Mesenchymal stem cell (in vitro differentiated cells and primary cell): ENCODE data around the gene AGAP3.

ENCODE experiments used
- DNase-seq: peaks from one replicate; pipeline ENCODE4 v3.0.0-alpha.2; 2013
- H2AFZ ChIP-seq: one replicate; pipeline ENCODE4 v1.6.1; 2013; ENCODE audit warnings: low read depth, mild to moderate bottlenecking, control low read depth, inconsistent platforms, low read length, moderate library complexity
- H2AK5ac ChIP-seq: 2 replicates; pipeline ENCODE4 v1.6.1; 2013; ENCODE audit warnings: low read length, moderate library complexity, mild to moderate bottlenecking, inconsistent platforms; ENCODE audit not compliant: severe bottlenecking
- H2BK120ac ChIP-seq: one replicate; pipeline ENCODE4 v1.6.1; 2013; ENCODE audit warnings: low read depth, mild to moderate bottlenecking, inconsistent platforms, low read length, moderate library complexity
- H2BK12ac ChIP-seq, 2 experiments: one replicate each; pipeline ENCODE4 v1.6.1; 2013; ENCODE audit warnings: inconsistent platforms in 2 of 2, low read length in 2 of 2, mild to moderate bottlenecking in 2 of 2, moderate library complexity in 2 of 2, control low read depth in 1 of 2
- H2BK15ac ChIP-seq: one replicate; pipeline ENCODE4 v1.6.1; 2013; ENCODE audit warnings: mild to moderate bottlenecking, low read depth, inconsistent platforms; ENCODE audit not compliant: poor library complexity, severe bottlenecking
- H2BK5ac ChIP-seq: 2 replicates; pipeline ENCODE4 v1.6.1; 2013; ENCODE audit warnings: low read depth, mild to moderate bottlenecking, low read length, control low read depth, inconsistent platforms; ENCODE audit not compliant: poor library complexity, severe bottlenecking
- H3K14ac ChIP-seq, 2 experiments: one replicate each; pipeline ENCODE4 v1.6.1; 2013; ENCODE audit warnings: inconsistent platforms in 2 of 2, low read length in 2 of 2, control low read depth in 1 of 2, mild to moderate bottlenecking in 1 of 2, moderate library complexity in 1 of 2
- H3K18ac ChIP-seq, 2 experiments: one replicate each; pipeline ENCODE4 v1.6.1; 2013; ENCODE audit warnings: inconsistent platforms in 2 of 2, low read length in 2 of 2, control low read depth in 1 of 2, low read depth in 1 of 2, mild to moderate bottlenecking in 1 of 2
- H3K23ac ChIP-seq, 2 experiments: one replicate each; pipeline ENCODE4 v1.6.1; 2013; ENCODE audit warnings: inconsistent platforms in 2 of 2, low read length in 2 of 2, mild to moderate bottlenecking in 2 of 2, moderate library complexity in 2 of 2, control low read depth in 1 of 2
- H3K27ac ChIP-seq: 2 replicates; pipeline ENCODE4 v1.5.1; 2013; ENCODE audit warnings: mild to moderate bottlenecking, moderate library complexity, low read length, control low read depth, inconsistent platforms; ENCODE audit not compliant: poor library complexity, severe bottlenecking
- H3K27me3 ChIP-seq, 2 experiments: 2 replicates each; pipeline versions ENCODE4 v1.6.1 to v1.7.0; 2013; ENCODE audit warnings: low read length in 2 of 2, mild to moderate bottlenecking in 2 of 2, moderate library complexity in 2 of 2, control low read depth in 1 of 2, inconsistent platforms in 1 of 2; ENCODE audit not compliant: control insufficient read depth in 1 of 2, insufficient read depth in 1 of 2
- H3K36me3 ChIP-seq, 2 experiments: 2 replicates each; pipeline versions ENCODE4 v1.6.1 to v1.7.0; 2013; ENCODE audit warnings: low read length in 2 of 2, control low read depth in 1 of 2, inconsistent platforms in 1 of 2, low read depth in 1 of 2, mild to moderate bottlenecking in 1 of 2; ENCODE audit not compliant: insufficient read depth in 2 of 2, control insufficient read depth in 1 of 2
- H3K4ac ChIP-seq, 2 experiments: one replicate each; pipeline ENCODE4 v1.6.1; 2013; ENCODE audit warnings: inconsistent platforms in 2 of 2, low read length in 2 of 2, mild to moderate bottlenecking in 2 of 2, moderate library complexity in 2 of 2, control low read depth in 1 of 2, low read depth in 1 of 2
- H3K4me1 ChIP-seq: 2 replicates; pipeline ENCODE4 v1.6.1; 2013; ENCODE audit warnings: low read depth, low read length, control low read depth; ENCODE audit not compliant: control insufficient read depth, insufficient read depth
- H3K4me2 ChIP-seq: 2 replicates; pipeline ENCODE4 v1.6.1; 2013; ENCODE audit warnings: low read length, mild to moderate bottlenecking, inconsistent platforms; ENCODE audit not compliant: poor library complexity, severe bottlenecking
- H3K4me3 ChIP-seq, 2 experiments: 2 replicates each; pipeline versions ENCODE4 v1.5.1 to v1.7.0; 2013; ENCODE audit warnings: low read length in 2 of 2, mild to moderate bottlenecking in 2 of 2, control low read depth in 1 of 2, low read depth in 1 of 2; ENCODE audit not compliant: insufficient read depth in 1 of 2
- H3K79me1 ChIP-seq: replicated peaks from 2 replicates; pipeline ENCODE4 v1.6.1; 2013; ENCODE audit warnings: mild to moderate bottlenecking, control low read depth, low read length, inconsistent platforms; ENCODE audit not compliant: poor library complexity, severe bottlenecking
- H3K9ac ChIP-seq: 2 replicates; pipeline ENCODE4 v1.7.0; 2013; ENCODE audit warnings: mild to moderate bottlenecking, low read length, moderate library complexity
- H3K9me3 ChIP-seq: 2 replicates; pipeline ENCODE4 v1.7.0; 2013; ENCODE audit warnings: mild to moderate bottlenecking, low read length; ENCODE audit not compliant: control insufficient read depth
- H4K8ac ChIP-seq: one replicate; pipeline ENCODE4 v1.6.1; 2013; ENCODE audit warnings: inconsistent platforms, mild to moderate bottlenecking, low read length, moderate library complexity
- H4K91ac ChIP-seq: one replicate; pipeline ENCODE4 v1.6.1; 2013; ENCODE audit warnings: mild to moderate bottlenecking, low read length, inconsistent platforms
- WGBS: methylation state at CpG from one replicate; pipeline ENCODE4 v1.1.7; 2013; ENCODE audit warnings: mixed read lengths; 5-methylcytosine and 5-hydroxymethylcytosine counted together

The AGAP3 gene

DNA sequence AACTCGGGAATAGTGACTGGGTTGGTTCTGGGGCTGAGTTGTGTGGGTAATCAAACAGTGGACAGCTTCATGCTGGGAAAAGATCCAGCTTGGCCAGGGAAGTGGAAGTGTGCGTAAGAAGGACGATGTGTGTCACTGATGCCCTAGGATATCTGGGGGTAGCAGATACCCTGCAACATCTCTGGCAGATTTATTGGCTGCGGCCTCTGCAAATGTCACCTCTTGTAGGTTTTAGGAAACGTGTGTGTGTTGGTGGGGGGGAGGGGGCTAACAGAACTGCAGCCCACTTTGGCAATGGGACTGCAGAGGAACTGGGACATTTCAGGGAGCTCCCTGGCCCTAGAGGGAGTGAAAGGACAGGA lies 965 bp upstream of the AGAP3 start:
- peak overlapping the region in 1 of 2 experiments; percentile 45 for H2BK12ac ChIP-seq
- H3K27me3 ChIP-seq = no peaks in the 10 kb centered on the region
- no peak overlapping the region for H4K8ac ChIP-seq
- peaks cover 0 to 12% of the 10 kb centered on the region in 2 experiments for H3K36me3 ChIP-seq
- H3K9ac ChIP-seq = peak overlapping the region; percentile 80
- no peak overlapping the region for H3K18ac ChIP-seq
- H3K14ac ChIP-seq = no peak overlapping the region
- H3K4me2 ChIP-seq = no peak overlapping the region
- H2BK5ac ChIP-seq = no peak overlapping the region
- no peak for DNase-seq
- H2BK120ac ChIP-seq = no peak overlapping the region
- no peak overlapping the region for H2AFZ ChIP-seq
- no peak overlapping the region for H3K23ac ChIP-seq
- H3K9me3 ChIP-seq = no peaks in the 10 kb centered on the region
- H2BK15ac ChIP-seq = no peak overlapping the region
- no peak overlapping the region for H2AK5ac ChIP-seq
- H3K4ac ChIP-seq = no peak overlapping the region
- H4K91ac ChIP-seq = no peak overlapping the region
- no peak overlapping the region for H3K27ac ChIP-seq
- WGBS = 45% methylated on average over 5 of the region's 5 CpGs
- peak overlapping the region in 1 of 2 experiments; percentile 77 for H3K4me3 ChIP-seq
- H3K79me1 ChIP-seq = peaks cover 3% of the 10 kb centered on the region
- H3K4me1 ChIP-seq = peaks cover 47% of the 10 kb centered on the region

DNA sequence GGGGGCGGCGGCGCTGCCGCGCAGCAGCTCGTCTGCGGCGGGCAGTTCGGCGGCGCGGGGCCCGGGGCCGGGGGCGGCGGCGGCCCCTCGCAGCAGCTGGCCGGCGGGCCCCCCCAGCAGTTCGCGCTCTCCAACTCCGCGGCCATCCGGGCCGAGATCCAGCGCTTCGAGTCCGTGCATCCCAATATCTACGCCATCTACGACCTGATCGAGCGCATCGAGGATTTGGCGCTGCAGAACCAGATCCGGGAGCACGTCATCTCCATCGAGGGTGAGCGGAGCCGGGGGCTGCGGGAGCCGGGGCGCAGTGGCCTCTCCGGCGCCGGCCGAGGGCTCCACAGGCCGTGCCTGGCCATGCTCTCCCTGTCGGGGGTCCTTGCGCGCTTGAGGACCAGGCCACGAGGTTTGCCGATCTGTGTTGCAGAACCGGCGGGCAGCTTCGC lies 548 bp downstream of the AGAP3 start:
- H3K36me3 ChIP-seq = peaks cover 2 to 12% of the 10 kb centered on the region in 2 experiments
- H3K23ac ChIP-seq = no peak overlapping the region
- under 1% methylated on average over 35 of the region's 56 CpGs for WGBS
- DNase-seq = peak; percentile 51
- H3K14ac ChIP-seq = peak overlapping the region in 1 of 2 experiments; percentile 99
- no peaks in the 10 kb centered on the region for H3K27me3 ChIP-seq
- no peak overlapping the region for H2BK5ac ChIP-seq
- peak overlapping the region; percentile 93 to 96 for H3K18ac ChIP-seq
- peak overlapping the region; percentile 94 for H3K9ac ChIP-seq
- peak overlapping the region; percentile 30 for H3K27ac ChIP-seq
- H3K4ac ChIP-seq = peak overlapping the region; percentile 38 to 94
- H2BK15ac ChIP-seq = peak overlapping the region; percentile 98
- H2BK120ac ChIP-seq = peak overlapping the region; percentile 39
- peak overlapping the region; percentile 16 for H4K8ac ChIP-seq
- peak overlapping the region; percentile 54 for H4K91ac ChIP-seq
- H3K4me1 ChIP-seq = peaks cover 43% of the 10 kb centered on the region
- no peak overlapping the region for H2AK5ac ChIP-seq
- H2BK12ac ChIP-seq = peak overlapping the region in 1 of 2 experiments; percentile 45
- peak overlapping the region; percentile 76 to 94 for H3K4me3 ChIP-seq
- no peak overlapping the region for H2AFZ ChIP-seq
- no peaks in the 10 kb centered on the region for H3K9me3 ChIP-seq
- peak overlapping the region; percentile 69 for H3K4me2 ChIP-seq
- peaks cover 2% of the 10 kb centered on the region for H3K79me1 ChIP-seq

DNA sequence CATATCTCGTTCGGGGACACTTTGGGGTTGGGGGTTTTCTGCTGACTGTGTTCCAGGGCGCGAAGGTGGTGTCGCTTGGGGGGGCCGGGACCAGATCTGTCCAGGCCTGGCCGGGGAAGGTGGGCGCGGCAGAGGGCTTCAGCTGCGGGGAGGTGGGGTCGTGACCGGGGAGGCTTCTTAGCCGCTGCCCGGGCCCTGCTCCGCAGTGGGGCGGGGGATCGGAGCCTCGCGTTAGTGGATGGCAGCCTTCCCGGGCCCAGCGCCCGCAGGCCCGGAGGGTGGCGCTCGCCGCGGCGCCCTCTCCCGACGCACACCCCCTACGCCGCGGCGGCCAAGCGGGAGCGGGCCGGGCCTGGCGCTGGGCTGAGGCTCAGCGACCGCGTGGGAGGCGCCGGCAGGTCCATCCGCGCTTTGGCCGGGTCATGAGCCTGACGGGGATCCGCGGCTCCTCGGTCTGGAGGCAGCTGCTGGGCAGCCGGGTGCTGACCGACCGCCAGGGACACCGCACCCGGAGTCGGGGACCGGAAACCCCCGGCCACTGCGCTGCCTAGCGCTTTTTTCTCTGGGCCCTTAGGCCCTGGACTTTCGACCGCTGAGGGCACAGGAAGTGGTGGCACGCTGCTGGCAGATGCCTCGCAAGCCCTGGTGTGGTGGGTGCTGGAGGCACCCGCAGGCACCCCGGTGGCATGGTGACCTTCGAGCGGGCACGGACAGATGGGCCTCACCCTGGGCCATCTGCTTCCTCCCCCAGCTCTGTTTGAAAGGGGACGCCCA lies 1.2 kb downstream of the AGAP3 start:
- no peak overlapping the region for H2BK5ac ChIP-seq
- peak overlapping the region in 1 of 2 experiments; percentile 99 for H3K14ac ChIP-seq
- H3K36me3 ChIP-seq = peaks cover 5 to 13% of the 10 kb centered on the region in 2 experiments
- WGBS = under 1% methylated on average over 63 of the region's 70 CpGs
- peak overlapping the region; percentile 54 for H4K91ac ChIP-seq
- no peak overlapping the region for H2BK120ac ChIP-seq
- peak overlapping the region in 1 of 2 experiments; percentile 64 for H2BK12ac ChIP-seq
- peak overlapping the region; percentile 38 to 94 for H3K4ac ChIP-seq
- H3K9ac ChIP-seq = peak overlapping the region; percentile 94
- peak overlapping the region; percentile 47 for H3K27ac ChIP-seq
- H3K4me1 ChIP-seq = peaks cover 40% of the 10 kb centered on the region
- H3K9me3 ChIP-seq = no peaks in the 10 kb centered on the region
- no peak overlapping the region for H2AFZ ChIP-seq
- peak overlapping the region; percentile 98 for H2BK15ac ChIP-seq
- H3K18ac ChIP-seq = peak overlapping the region; percentile 93 to 96
- H3K4me2 ChIP-seq = peak overlapping the region; percentile 69
- H3K79me1 ChIP-seq = peaks cover 2% of the 10 kb centered on the region
- H3K27me3 ChIP-seq = no peaks in the 10 kb centered on the region
- peak overlapping the region in 1 of 2 experiments; percentile 29 for H3K23ac ChIP-seq
- H4K8ac ChIP-seq = peak overlapping the region; percentile 16
- peak overlapping the region; percentile 76 to 94 for H3K4me3 ChIP-seq
- DNase-seq = peak; percentile 49
- no peak overlapping the region for H2AK5ac ChIP-seq
